Stomach (tissue), 9 donors: Measurements from ENCODE around the gene MCMBP. TPM values are rescaled to one million over a fixed set of nuclear protein-coding genes. Genes with fewer than 3 reads are reported as not detected.
"Not testable (repeated sequence)": the region's sequence is repeated elsewhere in the genome, so short reads cannot be mapped to it uniquely, and the experiment has no call there.

Source experiments
- DNase-seq, 2 donors: peaks; one replicate each; pipeline versions ENCODE4 v3.0.0 to v3.0.0-alpha.2; 2013 to 2019
- H3K27ac ChIP-seq, 5 donors: fragments of 200-600 bp in 4 of 5; sonication (generic) in 4 of 5; one replicate each; pipeline ENCODE4 v1.5.1; 2013 to 2019; ENCODE audit warnings: mild to moderate bottlenecking in 1 of 5, moderate library complexity in 1 of 5
- H3K27me3 ChIP-seq, 3 donors: fragments of 200-600 bp; sonication (generic); one replicate each; pipeline ENCODE4 v1.5.1; 2017 to 2019; ENCODE audit warnings: mixed run types in 1 of 3
- H3K36me3 ChIP-seq, 4 donors: fragments of 200-600 bp; sonication (generic); 1 replicate in 3 of 4; 2 replicates in 1 of 4; pipeline ENCODE4 v1.5.1; 2016 to 2019
- H3K4me1 ChIP-seq, 4 donors: fragments of 200-600 bp; sonication (generic); one replicate each; pipeline ENCODE4 v1.5.1; 2016 to 2019
- H3K4me3 ChIP-seq, 4 donors: fragments of 200-600 bp; sonication (generic) in 3 of 4; one replicate each; pipeline ENCODE4 v1.5.1; 2016 to 2019; ENCODE audit warnings: mild to moderate bottlenecking in 1 of 4
- H3K9me3 ChIP-seq, 4 donors: fragments of 200-600 bp; sonication (generic); one replicate each; pipeline ENCODE4 v1.5.1; 2016 to 2019
- EP300 ChIP-seq: sonication (generic); formaldehyde crosslinking; IDR thresholded peaks from one replicate; pipeline ENCODE4 v1.6.1; 2017; ENCODE audit warnings: antibody characterized with exemption
- POLR2A ChIP-seq, 4 donors: fragments of 450-650 bp; IDR thresholded peaks; one replicate each; pipeline ENCODE4 v1.6.1; 2016; ENCODE audit warnings: antibody characterized with exemption in 4 of 4, control low read depth in 2 of 4, mild to moderate bottlenecking in 1 of 4, moderate library complexity in 1 of 4
- POLR2AphosphoS5 ChIP-seq, 3 donors: sonication (generic); formaldehyde crosslinking; IDR thresholded peaks; one replicate each; pipeline ENCODE4 v1.6.1; 2016; ENCODE audit warnings: antibody characterized with exemption in 3 of 3
- WGBS, 5 donors: extraction: QIAGEN DNeasy Blood & Tissue Kit in 3 of 5; methylation state at CpG; one replicate each; pipeline versions ENCODE4 v1.1.5 to v1.1.7; 2013 to 2018; 5-methylcytosine and 5-hydroxymethylcytosine counted together
- intact Hi-C: fragments of 100-400 bp; cut with DNase I; formaldehyde crosslinking; loops from one replicate; pipeline ENCODE4 v1.15.1; 2023; ENCODE audit warnings: low total_unique reads
- polyA plus RNA-seq, 3 donors: library from polyadenylated mRNA; stranded (reverse); fragments of 200-250 nt; gene quantifications; one replicate each; pipeline ENCODE4 v1.2.3, GENCODE V29; 2013
- total RNA-seq, 5 donors: library from RNA; depleted of rRNA; stranded (reverse); fragments of >200 nt; gene quantifications; one replicate each; pipeline versions ENCODE4 v1.1.0 to v1.2.3, GENCODE V29; 2014 to 2016
- TF ChIP-seq, protein P1 (sequence below), 7 experiments: fragments of 450-650 bp in 4 of 7; fragments of 200-600 bp in 3 of 7; sonication (generic) in 3 of 7; IDR thresholded peaks; one replicate each; pipeline ENCODE4 v1.5.1; 2016 to 2019; ENCODE audit warnings: antibody characterized with exemption in 7 of 7, control low read depth in 2 of 7, mild to moderate bottlenecking in 1 of 7
- donor health status: healthy with polysubstance abuse.
- donor health status: Bipolar disorder and iron deficiency.
- donor health status: healthy.

MCMBP gene
- total and polyA plus RNA-seq, 8 donors, result 17.5 to 88.9 (median 30.9) TPM

DNA sequence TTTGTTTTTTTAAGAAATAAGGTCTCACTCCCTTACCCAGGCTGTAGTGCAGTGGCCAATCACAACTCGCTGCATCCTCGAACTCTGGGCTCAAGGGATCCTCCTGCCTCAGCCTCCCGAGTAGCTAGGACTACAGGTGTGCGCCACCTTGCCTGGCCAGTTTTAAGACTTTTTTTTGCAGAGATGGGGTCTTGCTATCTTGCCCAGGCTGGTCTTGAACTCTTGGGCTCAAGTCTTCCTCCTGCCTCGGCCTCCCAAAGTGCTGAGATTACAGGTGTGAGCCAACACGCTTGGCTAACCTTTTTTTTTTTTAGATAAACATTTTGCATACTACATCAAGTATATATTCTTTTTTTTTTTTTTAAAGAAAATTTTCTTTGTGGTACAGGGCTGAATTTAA, 38.0 kb upstream of the MCMBP start:
- no peaks in the 10 kb centered on the region for H3K4me1 ChIP-seq
- no peak for DNase-seq
- H3K4me3 ChIP-seq, result no peak overlapping the region
- 96 to 99% (median 97%) methylated on average over 6 of the region's 6 CpGs for WGBS, 5 donors
- intact Hi-C loops, result no loop called here
- no peaks in the 10 kb centered on the region for H3K27me3 ChIP-seq
- TF ChIP-seq POLR2A (IDR thresholded peaks at IDR 0.05) (no peak), EP300 (no peak), POLR2AphosphoS5 (IDR thresholded peaks at IDR 0.05) (no peak)
- TF ChIP-seq, protein P1, sequence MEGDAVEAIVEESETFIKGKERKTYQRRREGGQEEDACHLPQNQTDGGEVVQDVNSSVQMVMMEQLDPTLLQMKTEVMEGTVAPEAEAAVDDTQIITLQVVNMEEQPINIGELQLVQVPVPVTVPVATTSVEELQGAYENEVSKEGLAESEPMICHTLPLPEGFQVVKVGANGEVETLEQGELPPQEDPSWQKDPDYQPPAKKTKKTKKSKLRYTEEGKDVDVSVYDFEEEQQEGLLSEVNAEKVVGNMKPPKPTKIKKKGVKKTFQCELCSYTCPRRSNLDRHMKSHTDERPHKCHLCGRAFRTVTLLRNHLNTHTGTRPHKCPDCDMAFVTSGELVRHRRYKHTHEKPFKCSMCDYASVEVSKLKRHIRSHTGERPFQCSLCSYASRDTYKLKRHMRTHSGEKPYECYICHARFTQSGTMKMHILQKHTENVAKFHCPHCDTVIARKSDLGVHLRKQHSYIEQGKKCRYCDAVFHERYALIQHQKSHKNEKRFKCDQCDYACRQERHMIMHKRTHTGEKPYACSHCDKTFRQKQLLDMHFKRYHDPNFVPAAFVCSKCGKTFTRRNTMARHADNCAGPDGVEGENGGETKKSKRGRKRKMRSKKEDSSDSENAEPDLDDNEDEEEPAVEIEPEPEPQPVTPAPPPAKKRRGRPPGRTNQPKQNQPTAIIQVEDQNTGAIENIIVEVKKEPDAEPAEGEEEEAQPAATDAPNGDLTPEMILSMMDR (IDR thresholded peaks at IDR 0.05), result no peak
- H3K36me3 ChIP-seq, result peaks cover 10 to 100% (median 98%) of the 10 kb centered on the region in 4 donors
- no peaks in the 10 kb centered on the region for H3K9me3 ChIP-seq
- H3K27ac ChIP-seq, result no peak overlapping the region

DNA sequence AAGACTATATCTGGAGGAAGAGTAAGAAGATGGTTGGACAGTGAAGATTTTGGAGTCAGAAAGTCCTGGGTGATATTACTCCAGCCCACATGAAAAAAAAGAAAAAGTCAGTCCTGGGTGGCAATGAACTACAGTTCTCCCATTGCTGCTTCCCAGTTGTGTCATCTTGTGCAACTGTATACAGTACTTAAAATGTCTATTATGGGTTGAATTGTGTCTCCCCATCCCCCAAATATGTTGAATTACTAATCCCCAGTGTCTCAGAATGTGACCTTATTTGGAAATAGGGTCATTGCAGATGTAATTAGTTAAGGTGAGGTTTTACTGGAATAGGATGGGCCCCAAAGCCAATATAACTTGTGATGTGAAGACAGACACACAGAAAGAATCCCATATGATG, 35.5 kb upstream of the MCMBP start:
- Histone ChIP-seq H3K27ac (no peak overlapping the region), H3K36me3 (peaks cover 31 to 100% (median 98%) of the 10 kb centered on the region in 4 donors)

DNA sequence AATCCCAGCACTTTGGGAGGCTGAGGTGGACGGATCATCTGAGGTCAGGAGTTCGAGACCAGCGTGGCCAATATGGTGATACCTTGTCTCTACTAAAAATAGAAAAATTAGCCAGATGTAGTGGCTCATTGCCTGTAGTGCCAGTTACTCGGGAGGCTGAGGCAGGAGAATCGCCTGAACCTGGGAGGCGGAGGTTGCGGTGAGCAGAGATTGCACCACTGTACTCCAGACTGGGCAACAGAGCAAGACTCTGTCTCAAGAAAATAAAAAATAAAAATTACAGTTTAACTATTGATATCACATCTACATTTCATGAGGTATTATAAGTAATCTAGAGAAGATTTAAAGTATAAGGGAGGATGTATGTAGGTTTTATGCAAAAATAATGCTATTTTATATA, 35.1 kb upstream of the MCMBP start:
- DNase-seq, H3K27ac ChIP-seq, H3K4me3 ChIP-seq, intact Hi-C loops, H3K27me3 ChIP-seq, H3K9me3 ChIP-seq: not testable (repeated sequence)
- Histone ChIP-seq H3K36me3 (peaks cover 27 to 100% (median 98%) of the 10 kb centered on the region in 4 donors), H3K4me1 (peaks cover 0 to 13% (median 2%) of the 10 kb centered on the region in 4 donors)
- 94 to 98% (median 96%) methylated on average over 7 of the region's 7 CpGs for WGBS, 5 donors

More for the DNA sequence above, 35.5 kb upstream of the MCMBP start:
- Histone ChIP-seq H3K27me3 (no peaks in the 10 kb centered on the region), H3K4me3 (no peak overlapping the region), H3K9me3 (no peaks in the 10 kb centered on the region), H3K4me1 (peaks cover 0 to 13% (median 2%) of the 10 kb centered on the region in 4 donors)
- TF ChIP-seq POLR2A (IDR thresholded peaks at IDR 0.05) (no peak), POLR2AphosphoS5 (IDR thresholded peaks at IDR 0.05) (no peak), EP300 (no peak)
- TF ChIP-seq, protein P1 (IDR thresholded peaks at IDR 0.05), result no peak
- intact Hi-C loops, result no loop called here
- DNase-seq, result no peak

DNA sequence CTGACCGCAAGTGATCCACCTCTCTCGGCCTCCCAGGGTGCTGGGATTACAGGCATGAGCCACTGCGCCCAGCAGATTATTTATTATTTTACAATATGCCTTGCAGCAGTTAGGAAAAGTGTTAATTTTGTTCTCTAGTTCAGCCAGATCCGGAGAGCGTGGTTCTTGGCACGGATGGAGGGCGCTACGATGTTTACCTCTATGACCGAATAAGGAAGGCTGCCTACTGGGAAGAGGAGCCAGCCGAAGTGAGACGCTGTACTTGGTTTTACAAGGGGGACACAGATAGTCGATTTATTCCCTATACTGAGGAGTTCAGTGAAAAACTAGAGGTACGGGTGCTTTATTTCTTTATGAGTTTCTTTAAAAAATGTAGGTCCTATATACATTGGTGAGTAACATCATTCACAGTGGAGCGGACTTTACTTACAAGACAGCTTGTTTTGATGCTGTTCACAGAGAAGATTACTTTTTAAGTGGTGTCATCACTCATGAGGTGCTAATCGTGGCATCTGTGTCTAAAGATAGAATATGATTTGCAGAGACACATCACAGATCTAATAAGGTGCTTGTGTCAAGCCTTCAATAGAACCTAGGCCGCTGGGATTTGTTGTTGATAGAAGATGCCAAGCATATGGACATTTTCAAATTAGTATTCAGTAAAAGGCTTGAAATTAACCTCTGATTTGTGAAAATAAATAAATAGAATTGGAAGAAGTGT, 31.5 kb upstream of the MCMBP start:
- H3K27ac ChIP-seq, result peak overlapping the region in 1 of 5 donors; percentile 4
- peaks cover 22 to 79% (median 75%) of the 10 kb centered on the region in 4 donors for H3K36me3 ChIP-seq
- H3K4me3 ChIP-seq, result no peak overlapping the region
- no peaks in the 10 kb centered on the region for H3K9me3 ChIP-seq
- DNase-seq, result peak in 1 of 2 donors; percentile 31
- peaks cover 4 to 37% (median 14%) of the 10 kb centered on the region in 4 donors for H3K4me1 ChIP-seq
- TF ChIP-seq POLR2A (IDR thresholded peaks at IDR 0.05), result no peak
- no peak for TF ChIP-seq POLR2AphosphoS5 (IDR thresholded peaks at IDR 0.05)
- no peak for TF ChIP-seq EP300
- TF ChIP-seq, protein P1 (IDR thresholded peaks at IDR 0.05), result no peak
- intact Hi-C loops, result no loop called here
- no peaks in the 10 kb centered on the region for H3K27me3 ChIP-seq
- WGBS, 5 donors, result 69 to 84% (median 72%) methylated on average over 16 of the region's 16 CpGs

DNA sequence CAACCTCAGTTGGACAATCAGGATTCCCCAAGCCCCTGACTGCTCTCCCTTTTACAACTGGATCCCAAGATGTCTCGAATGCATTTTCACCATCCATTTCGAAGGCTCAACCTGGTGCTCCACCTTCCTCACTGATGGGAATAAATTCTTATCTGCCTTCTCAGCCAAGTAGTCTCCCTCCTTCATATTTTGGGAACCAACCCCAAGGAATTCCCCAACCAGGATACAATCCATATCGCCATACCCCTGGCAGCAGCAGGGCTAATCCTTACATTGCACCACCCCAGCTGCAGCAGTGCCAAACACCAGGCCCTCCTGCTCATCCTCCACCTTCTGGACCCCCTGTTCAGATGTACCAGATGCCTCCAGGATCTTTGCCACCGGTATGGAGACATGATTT, 25.9 kb upstream of the MCMBP start:
- no peak for DNase-seq
- peak overlapping the region in 4 of 5 donors; percentile 2 to 94 (median 72) for H3K27ac ChIP-seq
- intact Hi-C loops, result no loop called here
- 72 to 88% (median 76%) methylated on average over 4 of the region's 4 CpGs for WGBS, 5 donors
- H3K9me3 ChIP-seq, result no peaks in the 10 kb centered on the region
- no peak for TF ChIP-seq POLR2A (IDR thresholded peaks at IDR 0.05)
- TF ChIP-seq, protein P1 (IDR thresholded peaks at IDR 0.05), result no peak
- TF ChIP-seq POLR2AphosphoS5 (IDR thresholded peaks at IDR 0.05), result no peak
- no peak for TF ChIP-seq EP300
- peaks cover 36 to 83% (median 61%) of the 10 kb centered on the region in 4 donors for H3K4me1 ChIP-seq
- H3K27me3 ChIP-seq, result no peaks in the 10 kb centered on the region
- H3K36me3 ChIP-seq, result peaks cover 7 to 43% (median 28%) of the 10 kb centered on the region in 4 donors
- H3K4me3 ChIP-seq, result no peak overlapping the region
